ENCODE data around the gene MYH6.
A peak's percentile ranks its signal among the peaks of the same experiment; 100 is the strongest.

MYH6 gene

GRCh38 chr14:23380197-23380914 lies 27.7 kb downstream of the MYH6 start:
- no peak overlapping the region for H4K8ac ChIP-seq (ENCODE audit: low read depth, low read length)
- no peak overlapping the region for H3K4me3 ChIP-seq (ENCODE audit: low read depth, low read length)
- H4K91ac ChIP-seq (ENCODE audit: low read depth, low read length): no peak overlapping the region
- no peaks in the 10 kb centered on the region for H3K79me1 ChIP-seq (ENCODE audit: low read length)
- no peak overlapping the region for H2BK12ac ChIP-seq (ENCODE audit: low read length)
- H3K27me3 ChIP-seq (ENCODE audit: insufficient read depth, low read length): no peaks in the 10 kb centered on the region
- H3K9me3 ChIP-seq (ENCODE audit: insufficient read depth, low read depth, low read length): peaks cover 2% of the 10 kb centered on the region
- H3K9ac ChIP-seq (ENCODE audit: low read length): no peak overlapping the region
- no peaks in the 10 kb centered on the region for H3K4me1 ChIP-seq (ENCODE audit: control insufficient read depth in 1 of 2, insufficient read depth in 2 of 2, low read length in 2 of 2)
- no peaks in the 10 kb centered on the region for H3K79me2 ChIP-seq (ENCODE audit: control insufficient read depth, insufficient read depth, low read length, poor library complexity)
- no peak overlapping the region for H2AK5ac ChIP-seq (ENCODE audit: low read length)
- no peaks in the 10 kb centered on the region for H3K36me3 ChIP-seq (ENCODE audit: control insufficient read depth in 1 of 2, insufficient read depth in 2 of 2, low read length in 2 of 2)
- H3K4ac ChIP-seq (ENCODE audit: low read depth, low read length): no peak overlapping the region
- H2BK5ac ChIP-seq (ENCODE audit: low read depth, low read length, poor library complexity): no peak overlapping the region
- no peak overlapping the region for H3K27ac ChIP-seq (ENCODE audit: low read depth, low read length)
- H3K23ac ChIP-seq (ENCODE audit: low read length): no peak overlapping the region
- no peak for DNase-seq
- H4K12ac ChIP-seq (ENCODE audit: low read depth, low read length): no peak overlapping the region
- H3K14ac ChIP-seq (ENCODE audit: low read length): no peak overlapping the region
- no peak overlapping the region for H2AFZ ChIP-seq (ENCODE audit: insufficient read depth, low read length, poor library complexity)
- H3K18ac ChIP-seq (ENCODE audit: low read length): no peak overlapping the region
- no peak overlapping the region for H3K4me2 ChIP-seq (ENCODE audit: low read length)
- no CpG with 5 or more reads among the region's 16 CpGs for WGBS (ENCODE audit: extremely low coverage, insufficient coverage, insufficient read length)
- H2BK120ac ChIP-seq (ENCODE audit: insufficient read depth, low read length, poor library complexity): no peak overlapping the region

GRCh38 chr14:23379366-23380196 lies 28.5 kb downstream of the MYH6 start:
- H3K4me2 ChIP-seq (ENCODE audit: low read length): no peak overlapping the region
- H3K27me3 ChIP-seq (ENCODE audit: insufficient read depth, low read length): no peaks in the 10 kb centered on the region
- no peak overlapping the region for H2AFZ ChIP-seq (ENCODE audit: insufficient read depth, low read length, poor library complexity)
- no peaks in the 10 kb centered on the region for H3K79me2 ChIP-seq (ENCODE audit: control insufficient read depth, insufficient read depth, low read length, poor library complexity)
- no peak overlapping the region for H3K4ac ChIP-seq (ENCODE audit: low read depth, low read length)
- no peaks in the 10 kb centered on the region for H3K4me1 ChIP-seq (ENCODE audit: control insufficient read depth in 1 of 2, insufficient read depth in 2 of 2, low read length in 2 of 2)
- H3K27ac ChIP-seq (ENCODE audit: low read depth, low read length): no peak overlapping the region
- no peak overlapping the region for H4K8ac ChIP-seq (ENCODE audit: low read depth, low read length)
- no peaks in the 10 kb centered on the region for H3K79me1 ChIP-seq (ENCODE audit: low read length)
- H2BK120ac ChIP-seq (ENCODE audit: insufficient read depth, low read length, poor library complexity): no peak overlapping the region
- peaks cover 2% of the 10 kb centered on the region for H3K9me3 ChIP-seq (ENCODE audit: insufficient read depth, low read depth, low read length)
- no peak overlapping the region for H2BK12ac ChIP-seq (ENCODE audit: low read length)
- no peak overlapping the region for H3K14ac ChIP-seq (ENCODE audit: low read length)
- no peak overlapping the region for H3K4me3 ChIP-seq (ENCODE audit: low read depth, low read length)
- H3K9ac ChIP-seq (ENCODE audit: low read length): no peak overlapping the region
- no peak overlapping the region for H2BK5ac ChIP-seq (ENCODE audit: low read depth, low read length, poor library complexity)
- no peaks in the 10 kb centered on the region for H3K36me3 ChIP-seq (ENCODE audit: control insufficient read depth in 1 of 2, insufficient read depth in 2 of 2, low read length in 2 of 2)
- H4K91ac ChIP-seq (ENCODE audit: low read depth, low read length): no peak overlapping the region
- no CpG with 5 or more reads among the region's 12 CpGs for WGBS (ENCODE audit: extremely low coverage, insufficient coverage, insufficient read length)
- H4K12ac ChIP-seq (ENCODE audit: low read depth, low read length): no peak overlapping the region
- no peak overlapping the region for H2AK5ac ChIP-seq (ENCODE audit: low read length)
- DNase-seq: peak; percentile 66 to 86
- no peak overlapping the region for H3K18ac ChIP-seq (ENCODE audit: low read length)
- no peak overlapping the region for H3K23ac ChIP-seq (ENCODE audit: low read length)

GRCh38 chr14:23378612-23379220 lies 29.4 kb downstream of the MYH6 start:
- no peak overlapping the region for H3K23ac ChIP-seq (ENCODE audit: low read length)
- H2BK120ac ChIP-seq (ENCODE audit: insufficient read depth, low read length, poor library complexity): no peak overlapping the region
- H3K18ac ChIP-seq (ENCODE audit: low read length): no peak overlapping the region
- no peak overlapping the region for H4K12ac ChIP-seq (ENCODE audit: low read depth, low read length)
- no peak overlapping the region for H4K8ac ChIP-seq (ENCODE audit: low read depth, low read length)
- H2AFZ ChIP-seq (ENCODE audit: insufficient read depth, low read length, poor library complexity): no peak overlapping the region
- no peak overlapping the region for H4K91ac ChIP-seq (ENCODE audit: low read depth, low read length)
- H3K4me1 ChIP-seq (ENCODE audit: control insufficient read depth in 1 of 2, insufficient read depth in 2 of 2, low read length in 2 of 2): no peaks in the 10 kb centered on the region
- WGBS (ENCODE audit: extremely low coverage, insufficient coverage, insufficient read length): no CpG with 5 or more reads among the region's 11 CpGs
- no peaks in the 10 kb centered on the region for H3K79me1 ChIP-seq (ENCODE audit: low read length)
- no peaks in the 10 kb centered on the region for H3K27me3 ChIP-seq (ENCODE audit: insufficient read depth, low read length)
- H3K79me2 ChIP-seq (ENCODE audit: control insufficient read depth, insufficient read depth, low read length, poor library complexity): no peaks in the 10 kb centered on the region
- no peak overlapping the region for H2AK5ac ChIP-seq (ENCODE audit: low read length)
- no peak overlapping the region for H3K4me2 ChIP-seq (ENCODE audit: low read length)
- H2BK12ac ChIP-seq (ENCODE audit: low read length): no peak overlapping the region
- no peak overlapping the region for H3K9ac ChIP-seq (ENCODE audit: low read length)
- H3K4ac ChIP-seq (ENCODE audit: low read depth, low read length): no peak overlapping the region
- no peak overlapping the region for H2BK5ac ChIP-seq (ENCODE audit: low read depth, low read length, poor library complexity)
- H3K14ac ChIP-seq (ENCODE audit: low read length): no peak overlapping the region
- H3K4me3 ChIP-seq (ENCODE audit: low read depth, low read length): no peak overlapping the region
- H3K36me3 ChIP-seq (ENCODE audit: control insufficient read depth in 1 of 2, insufficient read depth in 2 of 2, low read length in 2 of 2): no peaks in the 10 kb centered on the region
- no peak for DNase-seq
- H3K27ac ChIP-seq (ENCODE audit: low read depth, low read length): no peak overlapping the region
- peaks cover 2% of the 10 kb centered on the region for H3K9me3 ChIP-seq (ENCODE audit: insufficient read depth, low read depth, low read length)

GRCh38 chr14:23377573-23378563 lies 30.2 kb downstream of the MYH6 start:
- Histone ChIP-seq H2BK5ac (ENCODE audit: low read depth, low read length, poor library complexity) (no peak overlapping the region), H3K9me3 (ENCODE audit: insufficient read depth, low read depth, low read length) (peaks cover 2% of the 10 kb centered on the region), H3K23ac (ENCODE audit: low read length) (no peak overlapping the region), H3K27ac (ENCODE audit: low read depth, low read length) (no peak overlapping the region), H3K18ac (ENCODE audit: low read length) (no peak overlapping the region), H3K9ac (ENCODE audit: low read length) (no peak overlapping the region), H2BK120ac (ENCODE audit: insufficient read depth, low read length, poor library complexity) (no peak overlapping the region), H3K27me3 (ENCODE audit: insufficient read depth, low read length) (no peaks in the 10 kb centered on the region), H3K4me3 (ENCODE audit: low read depth, low read length) (no peak overlapping the region), H2AFZ (ENCODE audit: insufficient read depth, low read length, poor library complexity) (no peak overlapping the region), H3K79me1 (ENCODE audit: low read length) (no peaks in the 10 kb centered on the region), H4K12ac (ENCODE audit: low read depth, low read length) (no peak overlapping the region), H3K36me3 (ENCODE audit: control insufficient read depth in 1 of 2, insufficient read depth in 2 of 2, low read length in 2 of 2) (no peaks in the 10 kb centered on the region), H3K4me2 (ENCODE audit: low read length) (no peak overlapping the region), H4K8ac (ENCODE audit: low read depth, low read length) (no peak overlapping the region), H3K4ac (ENCODE audit: low read depth, low read length) (no peak overlapping the region), H3K79me2 (ENCODE audit: control insufficient read depth, insufficient read depth, low read length, poor library complexity) (no peaks in the 10 kb centered on the region), H2AK5ac (ENCODE audit: low read length) (no peak overlapping the region), H4K91ac (ENCODE audit: low read depth, low read length) (no peak overlapping the region), H3K14ac (ENCODE audit: low read length) (no peak overlapping the region), H3K4me1 (ENCODE audit: control insufficient read depth in 1 of 2, insufficient read depth in 2 of 2, low read length in 2 of 2) (no peaks in the 10 kb centered on the region), H2BK12ac (ENCODE audit: low read length) (no peak overlapping the region)
- no CpG with 5 or more reads among the region's 14 CpGs for WGBS (ENCODE audit: extremely low coverage, insufficient coverage, insufficient read length)
- no peak for DNase-seq

All from trophoblast cell (in vitro differentiated cells and primary cell).